NCI-H2196 treated with DMSO at 0.1 percent for 48 hours (cell line): ENCODE measurements around the gene TMED4.
"Not testable (repeated sequence)": the region's sequence is repeated elsewhere in the genome, so short reads cannot be mapped to it uniquely, and the experiment has no call there.

Experiments used
- DNase-seq: peaks from one replicate; lab custom pipeline; 2025; ENCODE audit not compliant: unreplicated experiment; lab: John Stamatoyannopoulos, UW

TMED4 gene

GRCh38 chr7:44569959-44570358, 12.1 kb downstream of the TMED4 start:
- DNase-seq: no peak

GRCh38 chr7:44568771-44569560, 13.1 kb downstream of the TMED4 start:
- DNase-seq: no peak

DNA sequence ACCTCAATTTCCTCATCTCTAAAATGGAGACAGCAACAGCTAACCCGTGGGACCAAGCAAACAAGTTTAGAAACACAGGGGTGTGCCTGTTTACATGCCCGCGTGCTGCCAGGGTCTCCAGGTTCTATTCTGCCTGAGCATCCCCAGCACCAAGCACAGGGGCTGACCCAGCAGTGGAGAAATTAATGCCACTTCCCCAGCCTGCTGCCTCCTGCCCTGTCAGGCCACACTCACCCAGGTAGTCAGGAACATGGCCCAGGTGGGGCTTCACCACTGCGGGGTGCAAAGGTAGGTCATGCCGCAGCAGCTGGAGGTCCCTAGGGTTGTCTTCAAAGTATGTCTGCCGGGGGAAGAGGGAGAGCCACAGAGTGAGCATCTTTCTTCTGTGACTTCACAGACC, 14.1 kb downstream of the TMED4 start:
- no peak for DNase-seq

DNA sequence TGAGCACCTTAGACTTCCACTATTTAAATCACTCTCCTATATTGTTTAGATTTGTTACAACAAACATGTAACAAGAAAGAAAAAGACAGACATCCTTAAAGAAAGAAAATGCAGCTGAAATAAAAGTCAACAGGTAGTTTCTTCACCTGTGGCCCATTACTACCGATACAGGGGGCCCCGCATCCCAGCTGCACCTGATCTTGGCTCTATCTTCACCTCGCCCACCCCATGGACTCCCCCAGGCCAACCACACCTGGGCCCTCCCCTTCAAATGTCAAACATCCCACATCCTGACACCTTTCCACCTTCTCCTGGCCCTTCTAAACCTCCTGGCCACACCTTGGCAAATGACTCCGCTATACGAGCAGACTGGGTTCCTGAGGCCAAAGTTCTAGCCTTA, 15.4 kb downstream of the TMED4 start:
- DNase-seq: no peak

GRCh38 chr7:44565795-44566559, 16.1 kb downstream of the TMED4 start:
- DNase-seq: no peak

GRCh38 chr7:44565097-44565794, 16.8 kb downstream of the TMED4 start:
- DNase-seq: peak; percentile 44

DNA sequence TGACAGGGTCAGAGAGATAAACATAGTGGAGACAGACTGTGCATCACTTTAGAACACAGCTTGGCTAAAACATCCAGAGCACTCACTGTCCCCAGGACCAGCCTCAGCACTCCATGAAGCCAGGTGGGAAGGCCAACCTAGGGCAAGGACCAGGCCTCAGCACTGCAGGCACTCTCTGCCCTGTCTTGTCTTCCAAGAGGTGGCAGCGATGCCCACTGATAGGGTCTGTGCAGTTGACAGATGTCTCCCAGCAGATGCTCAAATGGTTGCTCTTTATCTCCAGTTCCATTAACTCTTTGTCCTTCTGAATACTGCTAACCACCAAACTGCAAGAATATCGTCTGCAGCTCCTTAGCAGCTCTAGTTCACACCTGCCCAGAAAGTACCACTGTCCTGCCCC, 17.4 kb downstream of the TMED4 start:
- no peak for DNase-seq

DNA sequence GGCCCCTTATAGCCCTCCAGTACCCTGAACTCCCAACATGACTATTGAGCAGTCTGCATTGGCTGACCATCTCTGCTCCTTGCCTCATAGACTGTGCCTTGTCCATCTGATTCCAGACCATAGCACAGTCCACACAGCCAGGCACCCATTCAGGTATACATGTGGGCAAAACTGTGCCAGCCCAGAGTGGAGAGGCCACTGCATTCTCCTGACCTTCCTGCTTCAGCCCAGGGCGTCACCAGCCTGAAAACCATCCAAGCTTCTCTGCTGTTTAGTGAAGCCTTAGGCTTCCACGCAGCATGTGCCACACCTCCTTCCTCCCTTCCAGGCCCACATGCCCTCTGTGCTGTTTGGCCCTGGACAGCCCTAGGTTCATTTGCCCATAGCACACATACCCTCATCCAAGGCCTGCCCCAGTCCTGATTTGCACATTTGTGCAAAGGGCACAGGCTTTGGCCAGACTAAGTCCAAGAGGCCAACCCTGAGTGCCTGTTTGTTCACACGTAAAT, 18.8 kb downstream of the TMED4 start:
- DNase-seq: no peak

GRCh38 chr7:44562622-44562962, 19.4 kb downstream of the TMED4 start:
- DNase-seq: not testable (repeated sequence)

DNA sequence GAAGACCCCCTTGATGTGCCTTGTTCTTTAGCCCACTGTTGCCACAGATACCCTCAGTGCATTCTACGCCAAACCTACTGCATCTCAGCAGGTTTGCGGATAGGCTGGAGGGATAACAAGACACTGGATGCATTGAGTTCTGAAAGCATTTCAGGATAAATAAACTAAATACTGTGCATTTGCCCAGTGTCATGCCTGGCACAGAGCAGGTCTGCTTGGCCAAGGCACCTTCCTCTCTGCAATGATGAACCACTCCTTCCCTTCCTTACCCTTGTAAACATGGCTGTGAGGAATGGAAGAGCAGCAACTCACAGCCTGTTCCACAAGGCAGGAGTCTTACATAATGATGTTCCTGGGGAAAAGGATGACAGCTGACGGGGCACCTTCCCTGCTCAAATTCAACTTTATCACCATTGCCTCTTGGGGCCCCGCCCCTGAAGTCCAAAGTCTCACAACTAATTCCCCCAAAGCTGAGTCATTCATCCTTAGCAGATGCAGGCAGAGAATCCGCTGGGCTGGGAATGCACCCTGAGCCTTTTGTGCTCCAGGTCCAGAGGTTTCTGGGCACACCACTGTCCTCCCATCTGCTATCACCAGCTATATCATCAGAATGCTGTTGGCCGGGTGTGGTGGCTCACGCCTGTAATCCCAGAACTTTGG, 19.9 kb downstream of the TMED4 start:
- no peak for DNase-seq

DNA sequence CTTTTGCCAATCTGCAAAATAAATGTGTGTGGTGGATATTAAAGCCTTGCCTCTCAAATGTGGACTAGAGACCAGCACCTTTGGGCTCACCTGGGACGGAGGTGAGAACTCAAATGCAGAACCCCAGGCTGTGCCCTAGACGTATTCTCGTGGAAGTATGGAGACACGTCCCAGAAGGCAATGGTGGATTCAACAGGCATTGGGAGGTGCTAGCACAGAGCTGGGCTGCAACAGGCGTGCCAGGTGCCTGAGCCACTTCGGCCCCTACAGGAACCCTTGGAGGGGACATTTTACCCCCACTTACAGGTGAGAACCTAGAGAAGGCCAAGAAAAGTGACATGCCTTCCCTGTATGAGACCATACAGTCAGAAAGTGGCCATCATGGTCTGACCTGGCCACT, 20.6 kb downstream of the TMED4 start:
- no peak for DNase-seq

DNA sequence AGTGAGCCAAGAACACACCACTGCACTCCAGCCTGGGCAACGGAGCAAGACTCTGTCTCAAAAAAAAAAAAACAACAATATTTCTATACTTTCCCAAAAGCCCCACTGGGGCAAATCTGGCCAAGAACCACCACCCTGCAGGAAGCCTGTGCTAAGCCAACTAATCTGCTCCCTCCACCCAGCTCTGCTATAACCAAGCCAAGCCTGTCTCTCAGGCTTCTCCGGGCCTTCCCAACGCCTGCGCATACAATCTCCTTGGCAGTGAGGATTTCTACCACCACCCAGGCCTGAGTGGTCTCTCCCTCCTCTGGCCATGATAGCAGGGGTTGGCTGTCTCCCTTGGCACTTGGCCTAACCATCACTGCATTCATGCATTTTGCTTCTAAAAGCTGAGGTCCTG, 22.5 kb downstream of the TMED4 start:
- no peak for DNase-seq

GRCh38 chr7:44557485-44557884, 24.5 kb downstream of the TMED4 start:
- DNase-seq: no peak

DNA sequence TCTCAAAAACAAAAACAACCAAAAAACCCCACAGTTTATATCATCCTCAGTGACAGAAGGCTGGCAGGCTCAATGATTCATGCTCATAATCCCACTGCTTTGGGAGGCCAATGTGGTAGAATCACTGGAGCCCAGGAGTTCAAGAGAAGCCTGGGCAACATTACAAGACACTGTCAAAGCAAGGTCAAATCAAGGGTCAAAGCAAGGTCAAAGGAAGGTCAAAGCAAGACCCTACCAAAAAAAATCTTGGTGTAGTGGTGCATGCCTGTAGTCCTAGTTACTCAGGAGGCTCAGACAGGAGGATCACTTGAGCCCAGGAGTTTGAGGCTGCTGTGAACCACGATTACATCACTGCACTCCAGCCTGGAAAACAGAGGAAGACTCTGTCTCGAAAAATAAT, 26.7 kb downstream of the TMED4 start:
- DNase-seq: no peak

GRCh38 chr7:44552473-44553005, 29.5 kb downstream of the TMED4 start:
- DNase-seq: not testable (repeated sequence)

GRCh38 chr7:44549457-44549856, 32.6 kb downstream of the TMED4 start:
- no peak for DNase-seq

DNA sequence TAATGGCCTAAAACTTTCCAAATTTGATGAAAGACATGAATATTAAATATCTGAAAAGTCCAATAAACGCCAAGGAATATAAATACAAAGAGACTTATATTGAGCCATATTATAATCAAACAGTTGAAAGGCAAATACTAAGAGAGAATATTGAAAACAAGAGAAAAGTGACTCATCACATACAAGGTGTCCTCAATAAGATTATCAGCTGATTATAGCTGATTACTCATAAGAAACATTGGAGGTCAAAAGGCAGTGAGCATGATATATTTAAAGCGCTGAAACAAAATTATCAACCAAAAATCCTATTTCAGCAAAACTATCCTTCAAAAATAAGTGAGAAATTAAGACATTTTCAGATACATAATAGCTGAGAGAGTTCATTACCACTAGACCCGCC, 33.1 kb downstream of the TMED4 start:
- no peak for DNase-seq

GRCh38 chr7:44547536-44548231, 34.3 kb downstream of the TMED4 start:
- no peak for DNase-seq

- no peak for DNase-seq
Measured at GRCh38 chr7:44541876-44542610, 40.0 kb downstream of the TMED4 start.
